Measurements from ENCODE around the gene RAD51B. TPM values are rescaled to one million over a fixed set of nuclear protein-coding genes. Genes with fewer than 3 reads are reported as not detected.

The RAD51B gene
- total RNA-seq, 1 donor from 2014 or later: 28.5 TPM

DNA sequence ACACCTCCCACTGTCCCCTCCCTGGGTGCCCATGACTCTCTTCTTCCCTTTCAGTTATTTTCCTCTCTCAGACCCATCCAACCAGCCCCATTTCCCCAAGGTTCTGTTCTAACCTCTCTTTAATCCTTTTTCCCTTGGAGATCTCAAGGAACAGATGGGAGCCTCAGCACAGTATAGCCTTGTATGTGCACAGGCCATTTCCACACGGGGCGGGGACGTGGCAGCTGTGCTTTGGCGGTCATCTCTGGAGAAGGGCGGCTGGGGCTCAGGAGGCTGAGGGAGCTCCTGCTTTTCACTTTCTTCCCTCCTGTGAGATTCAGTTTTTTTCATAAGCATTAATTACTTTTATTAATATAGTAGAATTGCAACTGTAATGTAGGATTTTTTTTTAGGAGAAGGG, 761.1 kb downstream of the RAD51B start:
- no peak for DNase-seq (ENCODE audit: extremely low spot score in 2 of 2)
- no peak for TF ChIP-seq POLR2AphosphoS5 (IDR thresholded peaks at IDR 0.05; ENCODE audit: insufficient read depth in 1 of 2, low read depth in 1 of 2)
- TF ChIP-seq POLR2A (IDR thresholded peaks at IDR 0.05): no peak
- TF ChIP-seq, protein P1, sequence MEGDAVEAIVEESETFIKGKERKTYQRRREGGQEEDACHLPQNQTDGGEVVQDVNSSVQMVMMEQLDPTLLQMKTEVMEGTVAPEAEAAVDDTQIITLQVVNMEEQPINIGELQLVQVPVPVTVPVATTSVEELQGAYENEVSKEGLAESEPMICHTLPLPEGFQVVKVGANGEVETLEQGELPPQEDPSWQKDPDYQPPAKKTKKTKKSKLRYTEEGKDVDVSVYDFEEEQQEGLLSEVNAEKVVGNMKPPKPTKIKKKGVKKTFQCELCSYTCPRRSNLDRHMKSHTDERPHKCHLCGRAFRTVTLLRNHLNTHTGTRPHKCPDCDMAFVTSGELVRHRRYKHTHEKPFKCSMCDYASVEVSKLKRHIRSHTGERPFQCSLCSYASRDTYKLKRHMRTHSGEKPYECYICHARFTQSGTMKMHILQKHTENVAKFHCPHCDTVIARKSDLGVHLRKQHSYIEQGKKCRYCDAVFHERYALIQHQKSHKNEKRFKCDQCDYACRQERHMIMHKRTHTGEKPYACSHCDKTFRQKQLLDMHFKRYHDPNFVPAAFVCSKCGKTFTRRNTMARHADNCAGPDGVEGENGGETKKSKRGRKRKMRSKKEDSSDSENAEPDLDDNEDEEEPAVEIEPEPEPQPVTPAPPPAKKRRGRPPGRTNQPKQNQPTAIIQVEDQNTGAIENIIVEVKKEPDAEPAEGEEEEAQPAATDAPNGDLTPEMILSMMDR (IDR thresholded peaks at IDR 0.05): no peak
- Histone ChIP-seq H3K9me3 (no peaks in the 10 kb centered on the region), H3K27me3 (no peaks in the 10 kb centered on the region), H3K4me1 (peaks cover 29% of the 10 kb centered on the region), H3K36me3 (no peaks in the 10 kb centered on the region), H3K27ac (no peak overlapping the region), H3K4me3 (no peak overlapping the region)
- intact Hi-C loops (cut with DNase I): no loop called here

DNA sequence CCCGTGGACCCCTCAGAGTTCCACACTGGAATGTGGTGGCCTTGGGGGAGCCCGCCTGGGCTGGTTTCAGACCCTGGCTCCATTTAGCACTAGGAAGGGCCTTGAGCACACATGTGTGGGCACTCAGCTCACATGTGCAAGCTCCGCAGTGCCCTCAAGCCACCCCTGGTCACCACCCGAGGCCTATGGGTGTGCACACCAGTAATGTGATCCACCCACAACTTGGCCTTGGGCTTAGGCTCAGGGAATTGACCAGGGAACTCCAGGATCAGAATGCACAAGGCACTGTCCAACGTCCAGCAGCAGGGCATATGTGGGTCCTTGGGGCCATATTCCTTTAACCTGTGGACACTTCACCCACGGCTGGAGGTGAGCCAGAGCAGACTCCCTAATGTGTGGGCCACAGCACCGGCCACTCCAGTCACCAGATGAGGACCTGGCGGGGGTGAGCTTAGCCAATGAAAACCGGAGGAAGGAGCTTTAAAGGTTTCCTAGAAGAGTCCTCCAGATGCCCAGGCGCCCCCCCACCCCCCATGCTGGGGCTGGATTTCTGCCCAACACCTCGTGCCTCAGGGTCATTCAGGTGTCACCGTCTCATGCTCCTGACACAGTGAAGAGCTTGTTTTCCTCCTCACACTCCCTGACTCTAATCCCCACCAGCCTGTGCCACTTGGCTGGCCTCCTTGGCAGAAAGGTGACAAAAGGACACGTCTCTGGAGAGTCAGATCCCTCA, 764.1 kb downstream of the RAD51B start:
- peaks cover 49% of the 10 kb centered on the region for H3K4me1 ChIP-seq
- DNase-seq (ENCODE audit: extremely low spot score in 2 of 2): no peak
- intact Hi-C loops (cut with DNase I): no loop called here
- no peaks in the 10 kb centered on the region for H3K9me3 ChIP-seq
- H3K27ac ChIP-seq: peak overlapping the region; percentile 90
- H3K4me3 ChIP-seq: no peak overlapping the region
- TF ChIP-seq POLR2AphosphoS5 (IDR thresholded peaks at IDR 0.05; ENCODE audit: insufficient read depth in 1 of 2, low read depth in 1 of 2) (no peak), POLR2A (IDR thresholded peaks at IDR 0.05) (no peak)
- TF ChIP-seq, protein P1 (IDR thresholded peaks at IDR 0.05): no peak
- no peaks in the 10 kb centered on the region for H3K36me3 ChIP-seq
- no peaks in the 10 kb centered on the region for H3K27me3 ChIP-seq

DNA sequence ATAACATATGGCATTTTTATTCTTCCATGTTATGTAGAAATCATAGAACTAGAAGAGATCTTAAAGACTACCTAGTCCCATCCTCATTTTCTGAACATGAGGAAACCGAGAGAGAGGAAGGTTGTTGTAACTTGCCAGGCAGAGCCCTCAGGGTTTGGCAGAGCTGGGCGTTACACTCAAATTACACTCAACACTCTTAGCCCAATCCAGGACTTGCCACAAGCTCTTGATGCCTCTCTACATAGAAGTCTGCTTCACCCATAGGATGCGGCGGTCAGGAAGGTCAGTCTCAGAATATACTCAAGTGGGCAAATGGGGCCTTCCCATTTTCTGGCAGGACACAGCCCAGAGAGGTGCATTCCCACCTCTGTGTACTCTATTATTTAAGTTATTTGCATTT, 765.2 kb downstream of the RAD51B start:
- peaks cover 60% of the 10 kb centered on the region for H3K4me1 ChIP-seq
- H3K9me3 ChIP-seq: no peaks in the 10 kb centered on the region
- H3K27ac ChIP-seq: peak overlapping the region; percentile 90
- H3K36me3 ChIP-seq: no peaks in the 10 kb centered on the region
- no peaks in the 10 kb centered on the region for H3K27me3 ChIP-seq
- intact Hi-C loops (cut with DNase I): no loop called here
- DNase-seq (ENCODE audit: extremely low spot score in 2 of 2): no peak
- H3K4me3 ChIP-seq: no peak overlapping the region
- TF ChIP-seq, protein P1 (IDR thresholded peaks at IDR 0.05): no peak
- TF ChIP-seq POLR2A (IDR thresholded peaks at IDR 0.05) (no peak), POLR2AphosphoS5 (IDR thresholded peaks at IDR 0.05; ENCODE audit: insufficient read depth in 1 of 2, low read depth in 1 of 2) (no peak)

DNA sequence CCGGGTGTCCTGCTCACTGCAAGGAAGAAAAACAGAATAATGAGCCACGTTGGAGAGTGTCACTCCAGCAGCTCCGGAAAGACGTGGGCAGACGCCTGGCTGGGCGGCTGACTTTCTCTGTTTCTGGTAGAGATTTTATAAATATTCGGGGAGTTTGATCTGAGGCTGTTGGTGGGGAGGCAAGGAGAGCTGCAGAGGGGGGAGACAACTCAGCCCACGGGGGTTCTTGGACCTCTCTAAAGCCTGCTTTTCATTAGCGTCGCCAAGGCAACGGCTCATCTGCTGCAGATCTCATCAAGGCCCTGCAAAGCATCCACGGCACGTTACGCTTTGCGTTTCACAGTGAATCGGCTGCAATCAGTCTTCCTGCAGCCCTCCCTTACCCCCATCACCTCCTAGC, 766.1 kb downstream of the RAD51B start:
- DNase-seq (ENCODE audit: extremely low spot score in 2 of 2): no peak

More for the DNA sequence above, 766.1 kb downstream of the RAD51B start:
- peak overlapping the region; percentile 90 for H3K27ac ChIP-seq
- no peaks in the 10 kb centered on the region for H3K36me3 ChIP-seq
- H3K4me3 ChIP-seq: no peak overlapping the region
- peaks cover 69% of the 10 kb centered on the region for H3K4me1 ChIP-seq
- no peaks in the 10 kb centered on the region for H3K9me3 ChIP-seq
- intact Hi-C loops (cut with DNase I): no loop called here
- H3K27me3 ChIP-seq: no peaks in the 10 kb centered on the region
- no peak for TF ChIP-seq POLR2AphosphoS5 (IDR thresholded peaks at IDR 0.05; ENCODE audit: insufficient read depth in 1 of 2, low read depth in 1 of 2)
- TF ChIP-seq, protein P1 (IDR thresholded peaks at IDR 0.05): no peak
- TF ChIP-seq POLR2A (IDR thresholded peaks at IDR 0.05): no peak

All from vagina (tissue), 2 donors.